GM23338 (cell line): ENCODE data around the gene OXCT1. TPM values are rescaled to one million over a fixed set of nuclear protein-coding genes. Genes with fewer than 3 reads are reported as not detected.

Source experiments
- ATAC-seq: fragments of 200-7000 bp; cut with Tn5 transposase; 3 replicates; pipeline ENCODE4 v1.9.1; 2020
- DNase-seq: peaks from one replicate; pipeline ENCODE4 v3.0.0-alpha.2; 2015; ENCODE audit warnings: low spot score
- H2AFZ ChIP-seq: fragments of 200-600 bp; sonication (generic); 2 replicates; pipeline ENCODE4 v1.8.0; 2016; ENCODE audit warnings: antibody characterized with exemption, mild to moderate bottlenecking, moderate library complexity
- H3F3A ChIP-seq: fragments of 200-600 bp; sonication (generic); replicated peaks from 2 replicates; pipeline ENCODE4 v1.8.0; 2017; ENCODE audit warnings: antibody characterized with exemption, mixed run types, low read depth
- H3K27ac ChIP-seq: fragments of 200-600 bp; sonication (generic); 2 replicates; pipeline ENCODE4 v1.6.1; 2016; ENCODE audit warnings: low read depth
- H3K27me3 ChIP-seq: fragments of 200-600 bp; sonication (generic); 2 replicates; pipeline ENCODE4 v1.8.0; 2016; ENCODE audit warnings: mild to moderate bottlenecking, mixed run types, moderate library complexity; ENCODE audit not compliant: insufficient read depth
- H3K36me3 ChIP-seq: fragments of 200-600 bp; sonication (generic); 2 replicates; pipeline ENCODE4 v1.8.0; 2016; ENCODE audit warnings: mild to moderate bottlenecking; ENCODE audit not compliant: insufficient read depth
- H3K4me1 ChIP-seq: fragments of 200-600 bp; sonication (generic); 2 replicates; pipeline ENCODE4 v1.8.0; 2016; ENCODE audit warnings: mild to moderate bottlenecking, moderate library complexity; ENCODE audit not compliant: insufficient read depth
- H3K4me2 ChIP-seq: fragments of 200-600 bp; sonication (generic); 2 replicates; pipeline ENCODE4 v1.7.1; 2017; ENCODE audit warnings: mixed run types
- H3K4me3 ChIP-seq: fragments of 200-600 bp; sonication (generic); 2 replicates; pipeline ENCODE4 v1.6.1; 2016; ENCODE audit warnings: mixed run types
- H3K79me2 ChIP-seq: fragments of 200-600 bp; sonication (generic); replicated peaks from 2 replicates; pipeline ENCODE4 v1.8.0; 2017; ENCODE audit warnings: mild to moderate bottlenecking; ENCODE audit not compliant: insufficient read depth
- H3K9me2 ChIP-seq: fragments of 200-600 bp; sonication (generic); 2 replicates; pipeline ENCODE4 v1.8.0; 2017; ENCODE audit not compliant: insufficient read depth
- H4K20me1 ChIP-seq: fragments of 200-600 bp; sonication (generic); replicated peaks from 2 replicates; pipeline ENCODE4 v1.8.0; 2017; ENCODE audit warnings: mild to moderate bottlenecking; ENCODE audit not compliant: insufficient read depth
- H3K27ac Mint-ChIP-seq: 2 replicates; pipeline ENCODE4 v1.8.0; 2020; ENCODE audit warnings: inconsistent platforms, mild to moderate bottlenecking, moderate library complexity, mixed read lengths
- H3K27me3 Mint-ChIP-seq: 3 replicates; pipeline ENCODE4 v1.8.0; 2022; ENCODE audit warnings: low read depth, mild to moderate bottlenecking, moderate library complexity, mixed read lengths, inconsistent platforms; ENCODE audit not compliant: insufficient read depth, poor library complexity
- H3K36me3 Mint-ChIP-seq: 3 replicates; pipeline ENCODE4 v1.8.0; 2021; ENCODE audit warnings: low read depth, mild to moderate bottlenecking, inconsistent platforms, moderate library complexity, mixed read lengths
- H3K4me1 Mint-ChIP-seq: 3 replicates; pipeline ENCODE4 v1.8.0; 2020; ENCODE audit warnings: mild to moderate bottlenecking, inconsistent platforms, mixed read lengths
- H3K4me3 Mint-ChIP-seq: 3 replicates; pipeline ENCODE4 v1.8.0; 2021; ENCODE audit warnings: moderate library complexity, mild to moderate bottlenecking, inconsistent platforms, mixed read lengths
- H3K9me3 Mint-ChIP-seq: 3 replicates; pipeline ENCODE4 v1.8.0; 2020; ENCODE audit warnings: moderate library complexity, mild to moderate bottlenecking, inconsistent platforms, mixed read lengths
- CREB1 ChIP-seq: fragments of 250-450 bp; sonication (Bioruptor Pico); IDR thresholded peaks from 2 replicates; pipeline ENCODE4 v1.5.0; 2020; ENCODE audit warnings: low read depth, mild to moderate bottlenecking, moderate library complexity
- CTCF ChIP-seq, 2 experiments: fragments of 200-600 bp in 1 of 2; sonication (generic) in 1 of 2; conservative IDR thresholded peaks; 2 replicates each; pipeline versions ENCODE4 v1.5.1 to v1.6.1; 2016 to 2017; ENCODE audit warnings: antibody characterized with exemption in 2 of 2, low read depth in 2 of 2, mild to moderate bottlenecking in 2 of 2, moderate library complexity in 1 of 2
- ETS1 ChIP-seq: IDR thresholded peaks from 2 replicates; pipeline ENCODE4 v1.6.1; 2016; ENCODE audit warnings: antibody characterized with exemption
- EZH2 ChIP-seq: fragments of 200-600 bp; sonication (generic); IDR thresholded peaks from one replicate; pipeline ENCODE4 v1.8.0; 2017; ENCODE audit warnings: antibody characterized with exemption, mild to moderate bottlenecking, low read depth; ENCODE audit not compliant: unreplicated experiment
- EZH2phosphoT487 ChIP-seq: fragments of 200-600 bp; sonication (generic); IDR thresholded peaks from one replicate; pipeline ENCODE4 v1.8.1; 2018; ENCODE audit warnings: antibody characterized with exemption; ENCODE audit not compliant: unreplicated experiment
- JUNB ChIP-seq: IDR thresholded peaks from one replicate; pipeline ENCODE4 v1.6.1; 2016; ENCODE audit warnings: antibody characterized with exemption; ENCODE audit not compliant: unreplicated experiment
- NANOG ChIP-seq: IDR thresholded peaks from 2 replicates; pipeline ENCODE4 v1.6.1; 2016; ENCODE audit warnings: antibody characterized with exemption, borderline replicate concordance
- POLR2AphosphoS5 ChIP-seq: IDR thresholded peaks from 2 replicates; pipeline ENCODE4 v1.6.1; 2016; ENCODE audit warnings: antibody characterized with exemption, low read depth
- REST ChIP-seq: IDR thresholded peaks from one replicate; pipeline ENCODE4 v1.6.1; 2018; ENCODE audit warnings: antibody characterized with exemption; ENCODE audit not compliant: unreplicated experiment
- STAT1 ChIP-seq: IDR thresholded peaks from one replicate; pipeline ENCODE4 v1.6.1; 2016; ENCODE audit warnings: antibody characterized with exemption; ENCODE audit not compliant: unreplicated experiment
- ZNF114 ChIP-seq: fragments of 250-450 bp; sonication (Bioruptor Pico); IDR thresholded peaks from 2 replicates; pipeline ENCODE4 v1.5.0; 2020; ENCODE audit warnings: mild to moderate bottlenecking, moderate library complexity
- ZNF331 ChIP-seq: fragments of 250-450 bp; sonication (Bioruptor Pico); IDR thresholded peaks from 2 replicates; pipeline ENCODE4 v1.5.0; 2020; ENCODE audit warnings: low read depth, mild to moderate bottlenecking, moderate library complexity
- polyA plus RNA-seq: library from polyadenylated mRNA; unstranded; fragments of >200 nt; fragmentation: Nextera tagmentation; extraction: Ambion mirVana; gene quantifications from 2 replicates; pipeline ENCODE4 v1.2.1, GENCODE V29; 2016
- total RNA-seq: library from RNA; depleted of rRNA; stranded (reverse); fragments of >200 nt; shearing (Covaris generic); gene quantifications from 2 replicates; pipeline ENCODE4 v1.2.3, GENCODE V29; 2014

The OXCT1 gene
- total and polyA plus RNA-seq, 2 experiments from 2014 or later, result 11.6 to 37.0 TPM

- Histone ChIP-seq H3K36me3 (no peaks in the 10 kb centered on the region), H3K9me2 (no peaks in the 10 kb centered on the region), H3K4me1 (peaks cover 20% of the 10 kb centered on the region), H3K27ac (no peak overlapping the region), H3F3A (no peaks in the 10 kb centered on the region), H3K4me2 (peak overlapping the region; percentile 9; the same call in 1 of the 2 replicates), H3K4me3 (no peak overlapping the region), H3K27me3 (no peaks in the 10 kb centered on the region), H2AFZ (no peak overlapping the region), H3K79me2 (no peaks in the 10 kb centered on the region), H4K20me1 (0 out of 2 replicates have a peak, but pooled peaks cover 3% of the 10 kb centered on the region)
- H3K4me1 Mint-ChIP-seq, result peaks cover 21% of the 10 kb centered on the region
- H3K9me3 Mint-ChIP-seq, result no peaks in the 10 kb centered on the region
- no peak overlapping the region for H3K27ac Mint-ChIP-seq
- H3K27me3 Mint-ChIP-seq, result no peaks in the 10 kb centered on the region
- TF ChIP-seq ZNF331 (CRISPR knock-in tag), result no peak
- H3K4me3 Mint-ChIP-seq, result no peak overlapping the region
- no peak for DNase-seq
- no peaks in the 10 kb centered on the region for H3K36me3 Mint-ChIP-seq
- no peak for ATAC-seq
These were observed 75.8 kb downstream of the OXCT1 start for GRCh38 chr5:41794471-41794870.

- Histone ChIP-seq H3K4me1 (peaks cover 20% of the 10 kb centered on the region), H3K4me2 (no peak overlapping the region), H4K20me1 (0 out of 2 replicates have a peak, but pooled peaks cover 3% of the 10 kb centered on the region), H3K4me3 (no peak overlapping the region), H3K27me3 (no peaks in the 10 kb centered on the region), H3K9me2 (no peaks in the 10 kb centered on the region), H3F3A (no peaks in the 10 kb centered on the region), H3K79me2 (no peaks in the 10 kb centered on the region), H2AFZ (no peak overlapping the region), H3K36me3 (no peaks in the 10 kb centered on the region), H3K27ac (no peak overlapping the region)
- DNase-seq (no peak), ATAC-seq (no peak)
- peaks cover 21% of the 10 kb centered on the region for H3K4me1 Mint-ChIP-seq
- H3K36me3 Mint-ChIP-seq, result no peaks in the 10 kb centered on the region
- no peak overlapping the region for H3K27ac Mint-ChIP-seq
- H3K27me3 Mint-ChIP-seq, result no peaks in the 10 kb centered on the region
- no peaks in the 10 kb centered on the region for H3K9me3 Mint-ChIP-seq
- no peak overlapping the region for H3K4me3 Mint-ChIP-seq
- TF ChIP-seq ZNF331 (CRISPR knock-in tag) (no peak), CREB1 (CRISPR knock-in tag) (no peak), EZH2phosphoT487 (no peak), REST (no peak), NANOG (no peak), STAT1 (no peak), JUNB (no peak), POLR2AphosphoS5 (no peak), ZNF114 (CRISPR knock-in tag) (no peak), CTCF (conservative IDR thresholded peaks at IDR 0.05; ENCODE audit: low read depth in 2 of 2) (no peak), ETS1 (no peak), EZH2 (no peak)
These were observed 77.0 kb downstream of the OXCT1 start for GRCh38 chr5:41793141-41793770.
